GM19043 (cell line): Measurements from ENCODE around the gene RAP1GAP2.
"Not testable (repeated sequence)": the region's sequence is repeated elsewhere in the genome, so short reads cannot be mapped to it uniquely, and the experiment has no call there.

Source experiments
- ATAC-seq: cut with Tn5 transposase; IDR thresholded peaks from one replicate; pipeline ENCODE4 v1.9.1; 2021; ENCODE audit warnings: low read depth; ENCODE audit not compliant: unreplicated experiment

RAP1GAP2 gene

GRCh38 chr17:3073850-3074249, 277.6 kb downstream of the RAP1GAP2 start:
- not testable (repeated sequence) for ATAC-seq
